ENCODE results near the gene COX7B. TPM values are rescaled to one million over a fixed set of nuclear protein-coding genes. Genes with fewer than 3 reads are reported as not detected.
"Not testable (repeated sequence)": the region's sequence is repeated elsewhere in the genome, so short reads cannot be mapped to it uniquely, and the experiment has no call there.

The COX7B gene
- total RNA-seq, 1 experiment from 2014 or later, result 561 TPM

DNA sequence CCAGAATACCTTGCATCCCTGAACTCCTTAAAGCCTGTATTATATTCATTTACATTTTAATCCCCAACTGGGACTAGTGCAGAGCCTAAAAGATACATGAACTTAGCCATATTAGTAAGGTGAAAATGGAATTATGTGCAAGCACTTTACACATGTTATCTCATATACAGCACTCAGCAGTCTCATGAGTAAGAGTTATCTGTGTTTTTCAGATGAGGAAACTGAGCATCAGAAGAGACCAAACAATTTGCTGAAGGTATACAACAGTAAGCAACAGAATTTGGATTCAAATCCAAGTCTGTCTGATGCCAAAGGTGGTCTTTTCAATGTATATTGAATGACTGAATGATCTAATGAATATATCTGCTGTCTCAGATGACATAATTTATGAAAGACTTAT lies 23.5 kb downstream of the COX7B start:
- Histone ChIP-seq H3K9me3 (replicated peaks) (no peaks in the 10 kb centered on the region), H3K27me3 (replicated peaks) (no peaks in the 10 kb centered on the region), H3K27ac (no peak overlapping the region), H3K36me3 (no peaks in the 10 kb centered on the region), H3K4me3 (no peak overlapping the region), H3K4me1 (replicated peaks) (no peaks in the 10 kb centered on the region)
- DNase-seq (ENCODE audit: low read depth in 1 of 2, low spot score in 2 of 2), result no peak

DNA sequence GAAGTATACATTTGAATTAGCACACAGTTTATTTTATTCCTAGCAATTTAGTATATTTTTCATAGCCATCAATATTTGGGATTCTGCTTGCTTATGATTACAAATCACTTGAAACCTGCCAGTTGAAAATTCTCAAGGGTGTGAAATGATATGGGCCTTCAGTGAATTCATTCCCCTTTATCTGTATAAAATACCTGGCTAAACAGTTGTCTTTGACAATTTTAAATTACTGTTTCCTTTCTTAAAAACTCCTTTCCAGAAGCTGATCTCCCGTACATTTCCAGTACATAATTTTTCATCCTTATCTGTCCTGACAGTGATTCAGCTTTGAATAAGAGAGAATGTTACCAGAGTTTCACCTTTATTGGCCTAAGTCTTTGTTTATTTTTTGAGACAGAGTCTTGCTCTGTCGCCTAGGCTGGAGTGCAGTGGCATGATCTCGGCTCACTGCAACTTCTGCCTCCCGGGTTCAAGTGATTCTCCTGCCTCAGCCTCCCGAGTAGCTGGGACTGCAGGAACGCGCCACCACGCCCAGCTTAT lies 25.1 kb downstream of the COX7B start:
- Histone ChIP-seq H3K4me1 (replicated peaks) (no peaks in the 10 kb centered on the region), H3K4me3 (no peak overlapping the region), H3K36me3 (no peaks in the 10 kb centered on the region), H3K9me3 (replicated peaks) (no peaks in the 10 kb centered on the region), H3K27me3 (replicated peaks) (no peaks in the 10 kb centered on the region), H3K27ac (no peak overlapping the region)
- DNase-seq (ENCODE audit: low read depth in 1 of 2, low spot score in 2 of 2), result no peak

GRCh38 chrX:77925764-77926163 lies 26.5 kb downstream of the COX7B start:
- H3K36me3 ChIP-seq, result no peaks in the 10 kb centered on the region
- no peak overlapping the region for H3K27ac ChIP-seq
- no peaks in the 10 kb centered on the region for H3K27me3 ChIP-seq (replicated peaks)
- H3K4me3 ChIP-seq, result no peak overlapping the region
- no peak for DNase-seq (ENCODE audit: low read depth in 1 of 2, low spot score in 2 of 2)
- no peaks in the 10 kb centered on the region for H3K9me3 ChIP-seq (replicated peaks)
- H3K4me1 ChIP-seq (replicated peaks), result no peaks in the 10 kb centered on the region

- no peaks in the 10 kb centered on the region for H3K4me1 ChIP-seq (replicated peaks)
- H3K36me3 ChIP-seq, result no peaks in the 10 kb centered on the region
- H3K9me3 ChIP-seq (replicated peaks), result no peaks in the 10 kb centered on the region
- H3K27me3 ChIP-seq (replicated peaks), result no peaks in the 10 kb centered on the region
- no peak overlapping the region for H3K27ac ChIP-seq
- no peak overlapping the region for H3K4me3 ChIP-seq
- no peak for DNase-seq (ENCODE audit: low read depth in 1 of 2, low spot score in 2 of 2)
Observed at GRCh38 chrX:77930581-77930980, 31.3 kb downstream of the COX7B start.

- no peak overlapping the region for H3K4me3 ChIP-seq
- no peaks in the 10 kb centered on the region for H3K27me3 ChIP-seq (replicated peaks)
- no peak for DNase-seq (ENCODE audit: low read depth in 1 of 2, low spot score in 2 of 2)
Observed at GRCh38 chrX:77935886-77936285, 36.6 kb downstream of the COX7B start.

GRCh38 chrX:77936299-77936698 lies 37.0 kb downstream of the COX7B start:
- no peak for DNase-seq (ENCODE audit: low read depth in 1 of 2, low spot score in 2 of 2)
- H3K27me3 ChIP-seq (replicated peaks), result no peaks in the 10 kb centered on the region
- no peak overlapping the region for H3K4me3 ChIP-seq
- no peaks in the 10 kb centered on the region for H3K36me3 ChIP-seq
- H3K27ac ChIP-seq, result no peak overlapping the region
- H3K9me3 ChIP-seq (replicated peaks), result no peaks in the 10 kb centered on the region
- peaks cover 13% of the 10 kb centered on the region for H3K4me1 ChIP-seq (replicated peaks)

More at GRCh38 chrX:77935886-77936285, 36.6 kb downstream of the COX7B start:
- Histone ChIP-seq H3K4me1 (replicated peaks) (peaks cover 13% of the 10 kb centered on the region), H3K27ac (no peak overlapping the region), H3K36me3 (no peaks in the 10 kb centered on the region), H3K9me3 (replicated peaks) (no peaks in the 10 kb centered on the region)

- H3K27ac ChIP-seq, result peak overlapping the region; percentile 39; the same call in 1 of the 2 replicates
- peak in 1 of 2 experiments; percentile 31 for DNase-seq (ENCODE audit: low read depth in 1 of 2, low spot score in 2 of 2)
Observed at GRCh38 chrX:77937291-77937690, 38.0 kb downstream of the COX7B start.

DNA sequence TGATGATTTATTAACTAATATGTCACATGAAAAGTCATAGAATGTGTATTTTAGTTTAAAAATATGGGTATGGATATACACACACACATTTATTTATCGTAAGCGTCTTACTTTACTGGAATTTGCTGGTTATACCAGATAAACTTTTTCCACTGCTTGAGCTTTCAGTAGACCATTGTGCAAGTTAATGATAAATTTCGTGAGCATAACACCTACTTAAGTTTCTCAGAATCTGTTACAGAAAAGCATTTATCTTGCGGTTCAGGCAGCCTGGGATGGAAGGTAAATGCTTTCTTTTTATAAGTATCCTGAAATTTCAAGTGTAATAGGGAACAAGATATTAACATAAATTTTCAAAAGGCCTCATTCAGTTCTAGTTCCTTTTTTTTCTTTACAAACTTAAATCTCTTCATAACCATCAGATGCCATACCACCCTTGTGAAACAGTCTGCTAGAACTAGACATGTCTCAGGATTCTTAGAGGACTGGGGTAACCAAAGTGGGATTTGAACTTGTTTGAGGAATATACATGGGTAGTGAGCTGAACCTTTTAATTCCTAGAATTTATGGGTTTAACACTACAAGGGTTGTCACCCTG lies 38.9 kb downstream of the COX7B start:
- no peak overlapping the region for H3K4me3 ChIP-seq
- no peak for DNase-seq (ENCODE audit: low read depth in 1 of 2, low spot score in 2 of 2)
- H3K27ac ChIP-seq, result no peak overlapping the region
- no peaks in the 10 kb centered on the region for H3K9me3 ChIP-seq (replicated peaks)
- no peaks in the 10 kb centered on the region for H3K27me3 ChIP-seq (replicated peaks)
- no peaks in the 10 kb centered on the region for H3K36me3 ChIP-seq
- peaks cover 13% of the 10 kb centered on the region for H3K4me1 ChIP-seq (replicated peaks)

More at GRCh38 chrX:77937291-77937690, 38.0 kb downstream of the COX7B start:
- no peaks in the 10 kb centered on the region for H3K36me3 ChIP-seq
- no peaks in the 10 kb centered on the region for H3K27me3 ChIP-seq (replicated peaks)
- no peaks in the 10 kb centered on the region for H3K9me3 ChIP-seq (replicated peaks)
- H3K4me1 ChIP-seq (replicated peaks), result peaks cover 13% of the 10 kb centered on the region
- H3K4me3 ChIP-seq, result no peak overlapping the region

DNA sequence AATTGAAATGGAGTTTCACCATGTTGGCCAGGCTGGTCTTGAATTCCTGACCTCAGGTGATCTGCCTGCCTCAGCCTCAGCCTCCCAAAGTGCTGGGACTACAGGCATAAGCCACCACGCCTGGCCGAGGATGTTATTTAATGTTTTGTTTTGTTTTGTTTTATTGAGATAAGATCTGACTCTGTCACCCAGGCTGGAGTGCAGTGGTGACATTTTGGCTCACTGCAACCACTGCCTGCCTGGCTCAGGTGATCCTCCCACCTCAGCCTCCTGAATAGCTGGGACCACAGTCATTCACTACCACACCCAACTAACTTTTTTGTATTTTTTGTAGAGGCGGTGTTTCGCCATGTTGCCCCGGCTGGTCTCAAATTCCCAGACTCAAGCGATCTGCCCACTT lies 45.8 kb downstream of the COX7B start:
- not testable (repeated sequence) for H3K36me3 ChIP-seq; H3K4me1 ChIP-seq (replicated peaks); H3K27ac ChIP-seq; H3K27me3 ChIP-seq (replicated peaks); DNase-seq (ENCODE audit: low read depth in 1 of 2, low spot score in 2 of 2); H3K9me3 ChIP-seq (replicated peaks); H3K4me3 ChIP-seq

DNA sequence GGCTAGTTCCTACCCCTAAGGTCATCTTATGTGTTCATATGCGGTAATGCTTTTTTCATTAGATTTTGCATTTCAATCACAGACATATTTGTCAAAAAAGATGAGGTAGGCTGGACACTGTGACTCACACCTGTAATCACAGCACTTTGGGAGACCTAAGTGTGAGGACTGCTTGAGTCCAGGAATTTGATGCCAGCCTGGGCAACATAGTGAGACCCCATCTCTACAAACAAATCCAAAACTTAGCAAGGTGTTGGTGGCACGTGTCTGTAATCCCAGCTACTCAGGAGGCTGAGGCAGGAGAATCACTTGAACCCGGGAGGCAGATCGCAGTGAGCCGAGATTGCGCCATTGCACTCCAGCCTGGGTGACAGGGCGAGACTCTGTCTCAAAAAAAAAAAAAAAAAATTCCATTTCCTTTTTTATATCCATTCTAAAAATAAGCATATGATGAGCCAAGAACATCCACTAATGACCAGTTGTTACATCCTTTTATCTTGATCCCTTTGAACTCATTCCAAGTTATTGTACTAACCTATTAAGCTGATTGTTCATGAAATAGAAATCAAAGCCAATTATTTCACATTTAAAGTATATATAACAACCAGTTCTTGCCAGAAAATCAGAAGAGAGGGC lies 46.8 kb downstream of the COX7B start:
- no peak for DNase-seq (ENCODE audit: low read depth in 1 of 2, low spot score in 2 of 2)
- Histone ChIP-seq H3K27me3 (replicated peaks) (no peaks in the 10 kb centered on the region), H3K36me3 (no peaks in the 10 kb centered on the region), H3K9me3 (replicated peaks) (no peaks in the 10 kb centered on the region), H3K4me3 (no peak overlapping the region), H3K4me1 (replicated peaks) (no peaks in the 10 kb centered on the region), H3K27ac (no peak overlapping the region)

- Histone ChIP-seq H3K27me3 (replicated peaks) (no peaks in the 10 kb centered on the region), H3K4me1 (replicated peaks) (no peaks in the 10 kb centered on the region), H3K9me3 (replicated peaks) (no peaks in the 10 kb centered on the region), H3K36me3 (no peaks in the 10 kb centered on the region), H3K27ac (no peak overlapping the region), H3K4me3 (no peak overlapping the region)
- DNase-seq (ENCODE audit: low read depth in 1 of 2, low spot score in 2 of 2), result no peak
Observed at GRCh38 chrX:77946571-77946970, 47.3 kb downstream of the COX7B start.

DNA sequence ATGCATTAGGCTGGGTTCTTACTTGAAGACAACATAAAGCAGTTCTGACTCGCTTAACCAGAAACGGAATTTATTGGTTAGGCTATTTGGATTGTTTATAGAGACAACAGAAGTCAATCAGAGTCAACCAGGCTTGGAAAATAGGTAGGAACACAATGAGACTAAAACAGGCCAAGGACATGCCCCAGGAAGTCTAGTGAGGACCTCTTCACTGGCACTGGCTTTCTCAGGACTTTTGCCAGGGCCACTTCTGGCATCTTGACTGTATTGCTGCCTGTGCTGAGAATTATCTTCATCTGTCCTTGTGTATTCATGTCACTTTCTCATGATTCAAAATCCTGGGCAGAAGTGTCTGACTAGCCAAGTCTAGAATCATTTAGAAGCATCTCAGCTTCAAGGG lies 50.6 kb downstream of the COX7B start:
- Histone ChIP-seq H3K36me3 (no peaks in the 10 kb centered on the region), H3K27me3 (replicated peaks) (no peaks in the 10 kb centered on the region), H3K4me1 (replicated peaks) (peaks cover 7% of the 10 kb centered on the region), H3K9me3 (replicated peaks) (no peaks in the 10 kb centered on the region), H3K27ac (no peak overlapping the region), H3K4me3 (no peak overlapping the region)
- DNase-seq (ENCODE audit: low read depth in 1 of 2, low spot score in 2 of 2), result no peak

- DNase-seq (ENCODE audit: low read depth in 1 of 2, low spot score in 2 of 2), result no peak
- H3K4me3 ChIP-seq, result no peak overlapping the region
- no peaks in the 10 kb centered on the region for H3K36me3 ChIP-seq
- no peaks in the 10 kb centered on the region for H3K9me3 ChIP-seq (replicated peaks)
- H3K4me1 ChIP-seq (replicated peaks), result peaks cover 7% of the 10 kb centered on the region
- H3K27me3 ChIP-seq (replicated peaks), result no peaks in the 10 kb centered on the region
- H3K27ac ChIP-seq, result no peak overlapping the region
Observed at GRCh38 chrX:77952173-77952572, 52.9 kb downstream of the COX7B start.

- peaks cover 7% of the 10 kb centered on the region for H3K4me1 ChIP-seq (replicated peaks)
- no peak overlapping the region for H3K4me3 ChIP-seq
- H3K27ac ChIP-seq, result no peak overlapping the region
- H3K9me3 ChIP-seq (replicated peaks), result no peaks in the 10 kb centered on the region
- H3K27me3 ChIP-seq (replicated peaks), result no peaks in the 10 kb centered on the region
- no peaks in the 10 kb centered on the region for H3K36me3 ChIP-seq
- DNase-seq (ENCODE audit: low read depth in 1 of 2, low spot score in 2 of 2), result no peak
Observed at GRCh38 chrX:77953302-77953701, 54.0 kb downstream of the COX7B start.

All from SJSA1 (cell line).